ENCODE data around the gene TOM1L2. TPM values are rescaled to one million over a fixed set of nuclear protein-coding genes. Genes with fewer than 3 reads are reported as not detected.
A peak's percentile ranks its signal among the peaks of the same experiment; 100 is the strongest.

The TOM1L2 gene
- total RNA-seq, 4 donors from 2014 or later = 15.6 to 85.9 (median 34.9) TPM

GRCh38 chr17:17848311-17849082 lies 123.7 kb downstream of the TOM1L2 start:
- H3K4me3 ChIP-seq = no peak overlapping the region
- H3K9me3 ChIP-seq = no peaks in the 10 kb centered on the region
- TF ChIP-seq POLR2A (IDR thresholded peaks at IDR 0.05) = no peak
- no peak for TF ChIP-seq CTCF (IDR thresholded peaks at IDR 0.05)
- no peaks in the 10 kb centered on the region for H3K36me3 ChIP-seq
- H3K27ac ChIP-seq = peak overlapping the region; percentile 44 to 73
- H3K4me1 ChIP-seq = peaks cover 0 to 7% of the 10 kb centered on the region in 2 donors
- DNase-seq = no peak
- no peaks in the 10 kb centered on the region for H3K27me3 ChIP-seq
- intact Hi-C loops (cut with DNase I; ENCODE audit: low total_unique reads) = no loop called here

- Histone ChIP-seq H3K27me3 (no peaks in the 10 kb centered on the region), H3K36me3 (no peaks in the 10 kb centered on the region), H3K4me3 (no peak overlapping the region), H3K27ac (peak overlapping the region; percentile 44 to 73), H3K9me3 (no peaks in the 10 kb centered on the region), H3K4me1 (peaks cover 0 to 7% of the 10 kb centered on the region in 2 donors)
- intact Hi-C loops (cut with DNase I; ENCODE audit: low total_unique reads) = no loop called here
- TF ChIP-seq POLR2A (IDR thresholded peaks at IDR 0.05) (no peak), CTCF (IDR thresholded peaks at IDR 0.05) (no peak)
- no peak for DNase-seq
Observed at GRCh38 chr17:17847726-17848125, 124.5 kb downstream of the TOM1L2 start.

- Histone ChIP-seq H3K4me1 (peaks cover 0 to 7% of the 10 kb centered on the region in 2 donors), H3K9me3 (no peaks in the 10 kb centered on the region), H3K27me3 (no peaks in the 10 kb centered on the region), H3K27ac (peak overlapping the region in 1 of 2 donors; percentile 73), H3K36me3 (no peaks in the 10 kb centered on the region), H3K4me3 (no peak overlapping the region)
- intact Hi-C loops (cut with DNase I; ENCODE audit: low total_unique reads) = no loop called here
- no peak for DNase-seq
- TF ChIP-seq CTCF (IDR thresholded peaks at IDR 0.05) (no peak), POLR2A (IDR thresholded peaks at IDR 0.05) (no peak)
Observed at GRCh38 chr17:17847118-17847689, 125.0 kb downstream of the TOM1L2 start.

GRCh38 chr17:17846645-17847044 lies 125.6 kb downstream of the TOM1L2 start:
- Histone ChIP-seq H3K36me3 (no peaks in the 10 kb centered on the region), H3K27me3 (no peaks in the 10 kb centered on the region), H3K4me3 (no peak overlapping the region), H3K27ac (no peak overlapping the region), H3K9me3 (no peaks in the 10 kb centered on the region), H3K4me1 (peaks cover 0 to 7% of the 10 kb centered on the region in 2 donors)
- TF ChIP-seq POLR2A (IDR thresholded peaks at IDR 0.05) = no peak
- TF ChIP-seq CTCF (IDR thresholded peaks at IDR 0.05) = no peak
- no peak for DNase-seq
- intact Hi-C loops (cut with DNase I; ENCODE audit: low total_unique reads) = no loop called here

- DNase-seq = no peak
- intact Hi-C loops (cut with DNase I; ENCODE audit: low total_unique reads) = no loop called here
- Histone ChIP-seq H3K36me3 (no peaks in the 10 kb centered on the region), H3K27ac (no peak overlapping the region), H3K4me3 (no peak overlapping the region), H3K27me3 (no peaks in the 10 kb centered on the region), H3K4me1 (peaks cover 0 to 11% of the 10 kb centered on the region in 2 donors), H3K9me3 (no peaks in the 10 kb centered on the region)
- no peak for TF ChIP-seq CTCF (IDR thresholded peaks at IDR 0.05)
- no peak for TF ChIP-seq POLR2A (IDR thresholded peaks at IDR 0.05)
Observed at GRCh38 chr17:17846003-17846402, 126.2 kb downstream of the TOM1L2 start.

Measured in uterus (tissue), 4 donors.